ENCODE data around the gene TP53RK. TPM values are rescaled to one million over a fixed set of nuclear protein-coding genes. Genes with fewer than 3 reads are reported as not detected.

Gene TP53RK
- total and polyA plus RNA-seq, 2 of the 13 experiments (the other 11 are each of a cell fraction or from before 2014, with no cell fraction given) = 12.9 to 25.5 TPM

DNA sequence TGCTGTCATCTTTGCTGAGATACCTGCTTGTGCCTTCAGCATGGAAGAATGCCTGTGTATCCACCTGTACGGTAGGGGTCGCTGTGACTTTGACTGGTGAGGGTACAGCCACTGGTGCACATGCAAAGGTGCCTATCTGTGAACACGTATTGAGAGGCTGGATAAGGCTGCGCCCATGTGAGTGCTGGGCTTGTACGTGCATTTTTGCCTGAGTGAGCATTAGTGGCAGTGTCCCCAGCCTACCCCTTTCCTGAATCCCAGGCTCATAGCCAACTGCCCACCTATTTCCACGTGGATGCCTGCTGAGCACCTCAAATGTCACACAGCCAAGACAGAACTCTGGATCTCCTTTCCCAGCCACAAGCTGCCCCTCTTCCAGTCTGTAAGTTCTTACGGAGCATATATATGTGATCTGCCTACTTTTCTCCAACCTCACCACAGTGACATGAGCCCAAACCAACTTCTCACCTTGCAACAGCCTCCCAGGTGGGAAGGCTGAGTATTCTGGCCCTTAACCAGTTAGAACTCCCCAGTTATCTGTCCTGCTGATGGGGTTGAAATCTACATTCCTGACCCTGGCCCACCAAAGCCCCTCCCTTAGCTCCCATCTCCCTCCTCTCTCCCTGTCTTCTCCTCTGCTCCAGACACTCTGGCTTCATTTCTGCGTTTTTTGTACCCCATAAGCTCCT is 19.1 kb upstream of the TP53RK start (continued):
- TF ChIP-seq, protein P1, sequence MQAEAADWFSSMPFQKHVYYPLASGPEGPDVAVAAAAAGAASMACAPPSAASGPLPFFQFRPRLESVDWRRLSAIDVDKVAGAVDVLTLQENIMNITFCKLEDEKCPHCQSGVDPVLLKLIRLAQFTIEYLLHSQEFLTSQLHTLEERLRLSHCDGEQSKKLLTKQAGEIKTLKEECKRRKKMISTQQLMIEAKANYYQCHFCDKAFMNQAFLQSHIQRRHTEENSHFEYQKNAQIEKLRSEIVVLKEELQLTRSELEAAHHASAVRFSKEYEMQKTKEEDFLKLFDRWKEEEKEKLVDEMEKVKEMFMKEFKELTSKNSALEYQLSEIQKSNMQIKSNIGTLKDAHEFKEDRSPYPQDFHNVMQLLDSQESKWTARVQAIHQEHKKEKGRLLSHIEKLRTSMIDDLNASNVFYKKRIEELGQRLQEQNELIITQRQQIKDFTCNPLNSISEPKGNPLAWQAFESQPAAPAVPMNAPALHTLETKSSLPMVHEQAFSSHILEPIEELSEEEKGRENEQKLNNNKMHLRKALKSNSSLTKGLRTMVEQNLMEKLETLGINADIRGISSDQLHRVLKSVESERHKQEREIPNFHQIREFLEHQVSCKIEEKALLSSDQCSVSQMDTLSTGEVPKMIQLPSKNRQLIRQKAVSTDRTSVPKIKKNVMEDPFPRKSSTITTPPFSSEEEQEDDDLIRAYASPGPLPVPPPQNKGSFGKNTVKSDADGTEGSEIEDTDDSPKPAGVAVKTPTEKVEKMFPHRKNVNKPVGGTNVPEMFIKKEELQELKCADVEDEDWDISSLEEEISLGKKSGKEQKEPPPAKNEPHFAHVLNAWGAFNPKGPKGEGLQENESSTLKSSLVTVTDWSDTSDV (CRISPR knock-in tag; IDR thresholded peaks at IDR 0.05) = no peak
- TF ChIP-seq ZNF792 (CRISPR knock-in tag; IDR thresholded peaks at IDR 0.05) = peak; percentile 95
- TF ChIP-seq MZF1 (CRISPR knock-in tag; IDR thresholded peaks at IDR 0.05; ENCODE audit: borderline replicate concordance) = 0 out of 2 replicates have a peak, but pooled peaks have one; percentile 10
- TF ChIP-seq RFX1 (IDR thresholded peaks at IDR 0.05) = no peak
- TF ChIP-seq, protein P2, sequence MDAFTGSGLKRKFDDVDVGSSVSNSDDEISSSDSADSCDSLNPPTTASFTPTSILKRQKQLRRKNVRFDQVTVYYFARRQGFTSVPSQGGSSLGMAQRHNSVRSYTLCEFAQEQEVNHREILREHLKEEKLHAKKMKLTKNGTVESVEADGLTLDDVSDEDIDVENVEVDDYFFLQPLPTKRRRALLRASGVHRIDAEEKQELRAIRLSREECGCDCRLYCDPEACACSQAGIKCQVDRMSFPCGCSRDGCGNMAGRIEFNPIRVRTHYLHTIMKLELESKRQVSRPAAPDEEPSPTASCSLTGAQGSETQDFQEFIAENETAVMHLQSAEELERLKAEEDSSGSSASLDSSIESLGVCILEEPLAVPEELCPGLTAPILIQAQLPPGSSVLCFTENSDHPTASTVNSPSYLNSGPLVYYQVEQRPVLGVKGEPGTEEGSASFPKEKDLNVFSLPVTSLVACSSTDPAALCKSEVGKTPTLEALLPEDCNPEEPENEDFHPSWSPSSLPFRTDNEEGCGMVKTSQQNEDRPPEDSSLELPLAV (CRISPR knock-in tag; conservative IDR thresholded peaks at IDR 0.05; ENCODE audit: low read depth) = no peak
- no peak for TF ChIP-seq NFE2L2 (IDR thresholded peaks at IDR 0.05; ENCODE audit: low read length)
- TF ChIP-seq ZNF777 (CRISPR knock-in tag; IDR thresholded peaks at IDR 0.05) = no peak
- peak; percentile 99 for TF ChIP-seq ZNF574 (CRISPR knock-in tag; IDR thresholded peaks at IDR 0.05)
- peak; percentile 54 for TF ChIP-seq PATZ1 (CRISPR knock-in tag; IDR thresholded peaks at IDR 0.05)
- TF ChIP-seq ZNF644 (CRISPR knock-in tag; IDR thresholded peaks at IDR 0.05; ENCODE audit: low read depth) = peak; percentile 97
- TF ChIP-seq CHCHD3 (CRISPR knock-in tag; IDR thresholded peaks at IDR 0.05) = no peak
- peak; percentile 35; the same call in 1 of the 2 replicates for TF ChIP-seq RCOR2 (CRISPR knock-in tag; IDR thresholded peaks at IDR 0.05)
- no peak for TF ChIP-seq ZNF577 (CRISPR knock-in tag; IDR thresholded peaks at IDR 0.05; ENCODE audit: borderline replicate concordance, low read depth)
- 0 out of 2 replicates have a peak, but pooled peaks have one; percentile 31 for TF ChIP-seq HBP1 (CRISPR knock-in tag; IDR thresholded peaks at IDR 0.05; ENCODE audit: low read depth)
- TF ChIP-seq, protein P3, sequence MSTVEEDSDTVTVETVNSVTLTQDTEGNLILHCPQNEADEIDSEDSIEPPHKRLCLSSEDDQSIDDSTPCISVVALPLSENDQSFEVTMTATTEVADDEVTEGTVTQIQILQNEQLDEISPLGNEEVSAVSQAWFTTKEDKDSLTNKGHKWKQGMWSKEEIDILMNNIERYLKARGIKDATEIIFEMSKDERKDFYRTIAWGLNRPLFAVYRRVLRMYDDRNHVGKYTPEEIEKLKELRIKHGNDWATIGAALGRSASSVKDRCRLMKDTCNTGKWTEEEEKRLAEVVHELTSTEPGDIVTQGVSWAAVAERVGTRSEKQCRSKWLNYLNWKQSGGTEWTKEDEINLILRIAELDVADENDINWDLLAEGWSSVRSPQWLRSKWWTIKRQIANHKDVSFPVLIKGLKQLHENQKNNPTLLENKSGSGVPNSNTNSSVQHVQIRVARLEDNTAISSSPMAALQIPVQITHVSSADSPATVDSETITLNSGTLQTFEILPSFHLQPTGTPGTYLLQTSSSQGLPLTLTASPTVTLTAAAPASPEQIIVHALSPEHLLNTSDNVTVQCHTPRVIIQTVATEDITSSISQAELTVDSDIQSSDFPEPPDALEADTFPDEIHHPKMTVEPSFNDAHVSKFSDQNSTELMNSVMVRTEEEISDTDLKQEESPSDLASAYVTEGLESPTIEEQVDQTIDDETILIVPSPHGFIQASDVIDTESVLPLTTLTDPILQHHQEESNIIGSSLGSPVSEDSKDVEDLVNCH (CRISPR knock-in tag; IDR thresholded peaks at IDR 0.05) = no peak
- TF ChIP-seq AGO2 (optimal IDR thresholded peaks at IDR 0.05; ENCODE audit: low read depth, low read length) = no peak

Data from HepG2 (cell line).